ENCODE measurements around the gene MTCP1.

The MTCP1 gene

DNA sequence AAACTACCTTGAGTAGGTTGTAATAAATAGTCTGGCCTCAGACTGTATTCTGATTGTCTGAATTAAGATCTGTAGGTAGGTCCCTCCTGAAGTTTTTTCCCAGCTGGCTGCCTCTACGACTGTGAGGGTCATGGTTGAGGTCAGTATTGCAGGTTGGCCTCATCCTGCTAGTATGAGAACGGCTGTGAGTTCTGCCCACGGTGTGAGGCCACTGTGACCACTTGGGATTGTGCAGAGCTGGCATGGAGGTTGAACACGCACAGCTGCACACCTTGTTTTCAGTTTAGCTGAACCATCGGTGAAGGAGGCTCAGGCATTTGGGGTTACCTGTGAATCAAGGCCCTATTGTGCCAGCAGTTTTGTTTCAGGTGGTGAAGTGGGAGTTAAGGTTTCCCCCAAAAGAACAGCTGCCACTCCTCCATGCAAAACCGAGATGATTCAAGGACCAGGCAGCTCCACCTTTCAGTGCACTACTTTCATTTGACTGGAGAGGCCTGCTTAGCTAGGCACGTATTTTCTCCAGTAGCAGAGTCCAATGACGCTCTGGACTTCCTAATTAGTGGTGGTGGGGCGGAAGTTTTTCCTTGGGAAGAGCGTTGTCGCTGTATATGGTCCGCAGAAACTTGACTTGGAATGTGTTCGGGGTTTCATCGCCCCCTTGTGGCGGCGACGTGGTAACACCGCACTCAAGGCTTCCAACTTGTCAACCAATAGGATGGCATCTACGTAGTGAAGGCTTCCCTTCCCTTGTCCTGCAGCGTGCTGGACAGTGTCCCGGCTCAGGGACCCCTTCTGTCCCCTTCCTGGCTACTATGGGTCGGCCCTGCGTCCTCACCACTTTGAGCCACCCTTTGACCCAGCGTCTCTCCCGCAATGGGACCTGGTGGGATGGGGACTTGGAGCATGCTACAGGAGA, 13.8 kb downstream of the MTCP1 start:
- Histone ChIP-seq H3K23ac (ENCODE audit: low read length in 2 of 2) (no peak overlapping the region), H3K27ac (ENCODE audit: low read length, poor library complexity, severe bottlenecking) (no peak overlapping the region), H2BK120ac (ENCODE audit: low read depth, low read length) (no peak overlapping the region), H2BK12ac (ENCODE audit: low read length in 2 of 2) (no peak overlapping the region), H3K79me1 (replicated peaks; ENCODE audit: low read length, poor library complexity, severe bottlenecking) (peaks cover 2% of the 10 kb centered on the region), H3K9me3 (ENCODE audit: control insufficient read depth, low read length) (no peaks in the 10 kb centered on the region), H3K9ac (ENCODE audit: low read length) (peak overlapping the region; percentile 40), H2AFZ (ENCODE audit: low read depth, low read length) (no peak overlapping the region), H3K4me1 (ENCODE audit: control insufficient read depth, insufficient read depth, low read depth, low read length) (peaks cover 13% of the 10 kb centered on the region), H4K8ac (ENCODE audit: low read length) (peak overlapping the region; percentile 61), H3K18ac (ENCODE audit: low read depth in 1 of 2, low read length in 2 of 2) (no peak overlapping the region), H3K14ac (ENCODE audit: low read length in 2 of 2) (peak overlapping the region in 1 of 2 experiments; percentile 32), H3K4me2 (ENCODE audit: low read length, poor library complexity, severe bottlenecking) (peak overlapping the region; percentile 56), H2BK5ac (ENCODE audit: low read depth, low read length, poor library complexity, severe bottlenecking) (no peak overlapping the region), H3K4me3 (ENCODE audit: insufficient read depth in 1 of 2, low read depth in 1 of 2, low read length in 2 of 2) (peak overlapping the region in 1 of 2 experiments; percentile 40), H3K4ac (ENCODE audit: low read depth in 1 of 2, low read length in 2 of 2) (no peak overlapping the region), H3K36me3 (ENCODE audit: control insufficient read depth in 1 of 2, insufficient read depth in 2 of 2, low read depth in 1 of 2, low read length in 2 of 2) (peaks cover 3 to 24% of the 10 kb centered on the region in 2 experiments), H4K91ac (ENCODE audit: low read length) (peak overlapping the region; percentile 34), H2BK15ac (ENCODE audit: low read depth, poor library complexity, severe bottlenecking) (no peak overlapping the region), H3K27me3 (ENCODE audit: control insufficient read depth in 1 of 2, insufficient read depth in 1 of 2, low read length in 2 of 2) (no peaks in the 10 kb centered on the region), H2AK5ac (ENCODE audit: low read length, severe bottlenecking) (no peak overlapping the region)
- whole genome bisulfite sequencing = 45% methylated on average over 14 of the region's 25 CpGs
- peak; percentile 80 for DNase-seq

DNA sequence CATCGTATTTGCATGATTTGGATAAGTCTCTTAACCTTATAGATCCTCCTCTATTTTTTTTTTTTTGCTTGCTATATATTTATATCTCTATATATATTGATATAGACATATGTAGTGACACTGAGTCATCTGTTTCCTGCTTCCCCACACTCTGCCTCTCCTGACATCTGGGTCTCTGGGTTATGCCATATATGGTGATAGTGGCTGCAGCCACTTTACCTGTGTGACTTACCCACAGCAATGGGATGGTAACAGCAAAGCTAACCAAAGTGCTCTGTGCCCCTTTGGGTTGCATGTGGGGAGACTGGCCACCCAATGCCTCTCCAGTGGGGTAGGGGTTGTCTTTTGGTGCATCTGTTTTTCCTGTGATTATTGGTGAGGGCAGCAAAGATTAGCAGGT, 14.5 kb downstream of the MTCP1 start:
- no CpG with 5 or more reads among the region's 1 CpG for WGBS
- no peak overlapping the region for H3K4me3 ChIP-seq (ENCODE audit: insufficient read depth in 1 of 2, low read depth in 1 of 2, low read length in 2 of 2)

DNA sequence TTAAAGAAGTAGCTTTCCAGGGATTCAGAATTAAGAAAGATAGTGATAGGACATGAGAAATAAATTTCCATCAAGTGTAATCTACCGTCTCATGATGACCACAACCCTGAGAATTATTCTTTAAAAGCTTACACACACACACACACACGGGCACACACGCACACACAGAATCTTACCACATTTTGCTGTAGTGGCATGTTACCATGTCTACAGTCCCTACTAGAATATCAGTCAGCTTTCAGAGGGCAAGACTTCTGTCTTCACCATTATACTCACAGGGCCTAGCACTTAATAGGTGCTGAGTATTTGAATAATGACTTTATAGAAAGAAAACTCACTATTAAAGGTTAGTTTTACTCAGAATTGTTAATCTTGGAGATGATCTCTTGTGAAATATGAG, 15.4 kb downstream of the MTCP1 start:
- no peak overlapping the region for H2AFZ ChIP-seq (ENCODE audit: low read depth, low read length)
- H4K8ac ChIP-seq (ENCODE audit: low read length) = no peak overlapping the region
- DNase-seq = no peak
- no peak overlapping the region for H3K4me2 ChIP-seq (ENCODE audit: low read length, poor library complexity, severe bottlenecking)
- H3K79me1 ChIP-seq (replicated peaks; ENCODE audit: low read length, poor library complexity, severe bottlenecking) = peaks cover 2% of the 10 kb centered on the region
- H3K4me3 ChIP-seq (ENCODE audit: insufficient read depth in 1 of 2, low read depth in 1 of 2, low read length in 2 of 2) = no peak overlapping the region
- H3K9ac ChIP-seq (ENCODE audit: low read length) = no peak overlapping the region
- H4K91ac ChIP-seq (ENCODE audit: low read length) = no peak overlapping the region
- H3K36me3 ChIP-seq (ENCODE audit: control insufficient read depth in 1 of 2, insufficient read depth in 2 of 2, low read depth in 1 of 2, low read length in 2 of 2) = peaks cover 3 to 23% of the 10 kb centered on the region in 2 experiments
- no peak overlapping the region for H2BK5ac ChIP-seq (ENCODE audit: low read depth, low read length, poor library complexity, severe bottlenecking)
- no peak overlapping the region for H3K23ac ChIP-seq (ENCODE audit: low read length in 2 of 2)
- WGBS = 100% methylated on average over 3 of the region's 3 CpGs
- H3K4me1 ChIP-seq (ENCODE audit: control insufficient read depth, insufficient read depth, low read depth, low read length) = peaks cover 13% of the 10 kb centered on the region
- H3K9me3 ChIP-seq (ENCODE audit: control insufficient read depth, low read length) = no peaks in the 10 kb centered on the region
- no peak overlapping the region for H2BK12ac ChIP-seq (ENCODE audit: low read length in 2 of 2)
- H3K27me3 ChIP-seq (ENCODE audit: control insufficient read depth in 1 of 2, insufficient read depth in 1 of 2, low read length in 2 of 2) = no peaks in the 10 kb centered on the region
- H2AK5ac ChIP-seq (ENCODE audit: low read length, severe bottlenecking) = no peak overlapping the region
- H2BK15ac ChIP-seq (ENCODE audit: low read depth, poor library complexity, severe bottlenecking) = no peak overlapping the region
- H3K27ac ChIP-seq (ENCODE audit: low read length, poor library complexity, severe bottlenecking) = no peak overlapping the region
- no peak overlapping the region for H3K14ac ChIP-seq (ENCODE audit: low read length in 2 of 2)
- no peak overlapping the region for H3K18ac ChIP-seq (ENCODE audit: low read depth in 1 of 2, low read length in 2 of 2)
- no peak overlapping the region for H3K4ac ChIP-seq (ENCODE audit: low read depth in 1 of 2, low read length in 2 of 2)
- H2BK120ac ChIP-seq (ENCODE audit: low read depth, low read length) = no peak overlapping the region

More for the DNA sequence above, 14.5 kb downstream of the MTCP1 start:
- peaks cover 2% of the 10 kb centered on the region for H3K79me1 ChIP-seq (replicated peaks; ENCODE audit: low read length, poor library complexity, severe bottlenecking)
- no peak overlapping the region for H2BK120ac ChIP-seq (ENCODE audit: low read depth, low read length)
- H3K27me3 ChIP-seq (ENCODE audit: control insufficient read depth in 1 of 2, insufficient read depth in 1 of 2, low read length in 2 of 2) = no peaks in the 10 kb centered on the region
- H3K4ac ChIP-seq (ENCODE audit: low read depth in 1 of 2, low read length in 2 of 2) = no peak overlapping the region
- no peak overlapping the region for H4K91ac ChIP-seq (ENCODE audit: low read length)
- H3K4me2 ChIP-seq (ENCODE audit: low read length, poor library complexity, severe bottlenecking) = no peak overlapping the region
- peaks cover 13% of the 10 kb centered on the region for H3K4me1 ChIP-seq (ENCODE audit: control insufficient read depth, insufficient read depth, low read depth, low read length)
- H2AFZ ChIP-seq (ENCODE audit: low read depth, low read length) = no peak overlapping the region
- H3K9me3 ChIP-seq (ENCODE audit: control insufficient read depth, low read length) = no peaks in the 10 kb centered on the region
- peaks cover 3 to 26% of the 10 kb centered on the region in 2 experiments for H3K36me3 ChIP-seq (ENCODE audit: control insufficient read depth in 1 of 2, insufficient read depth in 2 of 2, low read depth in 1 of 2, low read length in 2 of 2)
- H2AK5ac ChIP-seq (ENCODE audit: low read length, severe bottlenecking) = no peak overlapping the region
- no peak overlapping the region for H3K18ac ChIP-seq (ENCODE audit: low read depth in 1 of 2, low read length in 2 of 2)
- H2BK15ac ChIP-seq (ENCODE audit: low read depth, poor library complexity, severe bottlenecking) = no peak overlapping the region
- no peak overlapping the region for H3K14ac ChIP-seq (ENCODE audit: low read length in 2 of 2)
- peak overlapping the region; percentile 40 for H3K9ac ChIP-seq (ENCODE audit: low read length)
- no peak overlapping the region for H3K23ac ChIP-seq (ENCODE audit: low read length in 2 of 2)
- H3K27ac ChIP-seq (ENCODE audit: low read length, poor library complexity, severe bottlenecking) = no peak overlapping the region
- no peak overlapping the region for H2BK12ac ChIP-seq (ENCODE audit: low read length in 2 of 2)
- DNase-seq = no peak
- H4K8ac ChIP-seq (ENCODE audit: low read length) = no peak overlapping the region
- no peak overlapping the region for H2BK5ac ChIP-seq (ENCODE audit: low read depth, low read length, poor library complexity, severe bottlenecking)

DNA sequence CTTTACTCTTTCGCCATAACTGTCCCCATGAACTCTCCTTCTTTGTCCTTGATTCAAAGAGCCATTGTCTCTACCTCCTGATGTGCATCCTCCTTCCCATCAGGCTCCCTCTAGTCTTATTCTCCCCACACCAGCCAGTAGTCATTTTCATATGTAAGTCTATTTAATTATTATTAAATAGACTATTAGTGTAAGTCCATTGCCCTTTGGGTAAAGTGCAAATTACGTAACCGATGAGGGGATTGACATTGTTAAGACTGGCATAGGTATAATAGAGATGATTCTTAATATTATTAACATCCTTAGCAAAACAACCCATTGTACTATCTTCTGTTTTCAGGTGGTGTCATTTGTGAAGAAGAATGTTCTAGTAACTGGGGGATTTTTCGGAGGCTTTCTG, 16.7 kb downstream of the MTCP1 start:
- Histone ChIP-seq H3K36me3 (ENCODE audit: control insufficient read depth in 1 of 2, insufficient read depth in 2 of 2, low read depth in 1 of 2, low read length in 2 of 2) (peaks cover 3 to 19% of the 10 kb centered on the region in 2 experiments), H3K18ac (ENCODE audit: low read depth in 1 of 2, low read length in 2 of 2) (no peak overlapping the region), H3K79me1 (replicated peaks; ENCODE audit: low read length, poor library complexity, severe bottlenecking) (peaks cover 4% of the 10 kb centered on the region), H3K23ac (ENCODE audit: low read length in 2 of 2) (no peak overlapping the region), H4K8ac (ENCODE audit: low read length) (no peak overlapping the region), H4K91ac (ENCODE audit: low read length) (no peak overlapping the region), H2AK5ac (ENCODE audit: low read length, severe bottlenecking) (no peak overlapping the region), H3K9ac (ENCODE audit: low read length) (no peak overlapping the region), H3K27ac (ENCODE audit: low read length, poor library complexity, severe bottlenecking) (no peak overlapping the region), H2BK15ac (ENCODE audit: low read depth, poor library complexity, severe bottlenecking) (no peak overlapping the region), H2BK120ac (ENCODE audit: low read depth, low read length) (no peak overlapping the region), H3K27me3 (ENCODE audit: control insufficient read depth in 1 of 2, insufficient read depth in 1 of 2, low read length in 2 of 2) (no peaks in the 10 kb centered on the region), H2BK5ac (ENCODE audit: low read depth, low read length, poor library complexity, severe bottlenecking) (no peak overlapping the region), H2AFZ (ENCODE audit: low read depth, low read length) (no peak overlapping the region), H3K4me3 (ENCODE audit: insufficient read depth in 1 of 2, low read depth in 1 of 2, low read length in 2 of 2) (no peak overlapping the region), H3K4me1 (ENCODE audit: control insufficient read depth, insufficient read depth, low read depth, low read length) (peaks cover 13% of the 10 kb centered on the region), H3K9me3 (ENCODE audit: control insufficient read depth, low read length) (no peaks in the 10 kb centered on the region), H3K4ac (ENCODE audit: low read depth in 1 of 2, low read length in 2 of 2) (no peak overlapping the region), H2BK12ac (ENCODE audit: low read length in 2 of 2) (no peak overlapping the region), H3K4me2 (ENCODE audit: low read length, poor library complexity, severe bottlenecking) (no peak overlapping the region), H3K14ac (ENCODE audit: low read length in 2 of 2) (no peak overlapping the region)
- DNase-seq = no peak
- 88% methylated on average over 1 of the region's 4 CpGs for WGBS
